CD4-positive, alpha-beta memory T cell (primary cell): ENCODE results near the gene PTCH2. TPM values are rescaled to one million over a fixed set of nuclear protein-coding genes. Genes with fewer than 3 reads are reported as not detected.
"Not testable (repeated sequence)": the region's sequence is repeated elsewhere in the genome, so short reads cannot be mapped to it uniquely, and the experiment has no call there.

Source experiments
- CTCF ChIA-PET: fragments of 350-600 bp; sonication (Branson Sonifier 250); formaldehyde crosslinking; loops from one replicate; lab custom pipeline; 2021; ENCODE audit warnings: inconsistent platforms; ENCODE audit not compliant: partially characterized antibody; lab: Charles Lee
- POLR2A ChIA-PET: fragments of 350-600 bp; sonication (Branson Sonifier 250); formaldehyde crosslinking; loops from one replicate; lab custom pipeline; 2021; ENCODE audit not compliant: partially characterized antibody; lab: Charles Lee
- DNase-seq, 5 donors: peaks; one replicate each; pipeline versions ENCODE4 v3.0.0 to v3.0.0-alpha.2; 2020 to 2022; ENCODE audit warnings: mixed read lengths in 1 of 5
- H3K27ac ChIP-seq: one replicate; pipeline ENCODE4 v1.7.0; 2013; ENCODE audit warnings: low read depth, low read length
- H3K27me3 ChIP-seq: 2 replicates; pipeline ENCODE4 v1.7.0; 2013; ENCODE audit warnings: mild to moderate bottlenecking, low read length, moderate library complexity; ENCODE audit not compliant: insufficient read depth
- H3K36me3 ChIP-seq: 2 replicates; pipeline ENCODE4 v1.7.0; 2013; ENCODE audit warnings: mild to moderate bottlenecking, low read length, moderate library complexity; ENCODE audit not compliant: insufficient read depth
- H3K4me1 ChIP-seq: 2 replicates; pipeline ENCODE4 v1.7.0; 2013; ENCODE audit warnings: mild to moderate bottlenecking, low read length, moderate library complexity; ENCODE audit not compliant: insufficient read depth
- H3K4me3 ChIP-seq, 2 donors: one replicate each; pipeline ENCODE4 v1.7.0; 2013; ENCODE audit warnings: low read length in 2 of 2, mild to moderate bottlenecking in 1 of 2
- H3K9me3 ChIP-seq, 2 donors: one replicate each; pipeline ENCODE4 v1.7.0; 2013; ENCODE audit warnings: low read length in 2 of 2, control low read depth in 1 of 2; ENCODE audit not compliant: control insufficient read depth in 1 of 2
- H3K27ac Mint-ChIP-seq, 7 donors: one replicate each; pipeline ENCODE4 v1.8.0; 2020 to 2021; ENCODE audit warnings: mixed read lengths in 7 of 7, mild to moderate bottlenecking in 6 of 7, inconsistent platforms in 3 of 7, moderate library complexity in 3 of 7
- H3K27me3 Mint-ChIP-seq, 2 donors: one replicate each; pipeline ENCODE4 v1.8.0; 2020 to 2021; ENCODE audit warnings: mixed read lengths in 2 of 2
- H3K36me3 Mint-ChIP-seq, 2 donors: one replicate each; pipeline ENCODE4 v1.8.0; 2020 to 2021; ENCODE audit warnings: mixed read lengths in 2 of 2, inconsistent platforms in 1 of 2, mild to moderate bottlenecking in 1 of 2
- H3K4me1 Mint-ChIP-seq, 4 donors: one replicate each; pipeline ENCODE4 v1.8.0; 2020 to 2021; ENCODE audit warnings: mixed read lengths in 4 of 4, mild to moderate bottlenecking in 1 of 4
- H3K4me3 Mint-ChIP-seq, 8 donors: one replicate each; pipeline ENCODE4 v1.8.0; 2020 to 2021; ENCODE audit warnings: mixed read lengths in 8 of 8, mild to moderate bottlenecking in 7 of 8, moderate library complexity in 6 of 8, inconsistent platforms in 3 of 8
- H3K9me3 Mint-ChIP-seq, 8 donors: one replicate each; pipeline ENCODE4 v1.8.0; 2020 to 2021; ENCODE audit warnings: mixed read lengths in 8 of 8, mild to moderate bottlenecking in 5 of 8, inconsistent platforms in 3 of 8, moderate library complexity in 1 of 8
- intact Hi-C: fragments of 100-400 bp; cut with micrococcal nuclease; formaldehyde crosslinking; loops from one replicate; pipeline ENCODE4 v1.15.1; 2023
- polyA plus RNA-seq, 2 donors: library from polyadenylated mRNA; unstranded; fragments of 300-500 nt; fragmentation: Illumina TruSeq; gene quantifications; one replicate each; pipeline ENCODE4 v1.2.3, GENCODE V29; 2021
- total RNA-seq, 2 experiments: library from RNA; stranded (reverse); gene quantifications; one replicate each; pipeline ENCODE4 v1.2.3, GENCODE V29; 2021

Gene PTCH2
- total and polyA plus RNA-seq, 4 experiments from 2014 or later = 0.20 to 1.4 (median 1.3) TPM; not detected in 1

DNA sequence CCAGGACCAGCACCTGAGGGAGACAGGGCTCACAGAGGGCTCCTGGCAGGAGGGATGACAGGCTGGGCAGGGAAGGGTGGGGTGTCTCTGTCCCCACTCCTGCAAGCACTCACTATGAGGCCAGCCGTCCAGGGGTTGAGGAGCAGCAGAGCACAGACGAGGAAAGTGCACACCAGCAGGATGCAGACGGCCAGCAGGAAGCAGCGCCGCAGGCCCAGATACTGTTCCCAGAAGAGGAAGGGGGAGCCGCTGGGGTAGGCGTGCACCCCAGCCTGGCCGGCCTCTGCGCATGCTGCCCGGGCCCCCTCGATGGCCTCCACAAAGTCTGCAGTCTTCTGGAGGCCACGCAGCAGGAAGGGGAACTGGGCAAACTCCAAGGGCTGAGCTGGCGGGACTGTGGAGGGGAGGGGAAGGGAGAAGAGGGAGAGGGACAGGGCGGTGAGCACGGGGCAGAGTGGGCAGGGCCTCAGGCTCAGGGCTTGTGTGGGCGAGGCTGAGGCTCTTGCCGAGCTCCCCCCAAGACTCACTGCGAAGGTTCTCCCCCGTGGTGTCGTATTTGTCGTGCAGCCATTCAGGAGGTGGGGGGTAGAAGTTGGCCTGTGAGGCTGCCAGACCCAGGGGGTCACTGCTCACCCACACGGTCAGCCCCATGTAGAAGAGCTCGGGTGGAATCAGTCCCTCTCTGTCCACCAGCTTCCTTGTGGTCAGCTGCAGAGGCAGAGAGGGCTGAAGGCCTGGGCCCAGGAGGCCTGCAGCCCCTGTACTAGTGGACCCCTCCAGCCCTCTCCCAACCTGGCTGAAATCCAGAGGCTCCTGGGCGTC, 16.5 kb downstream of the PTCH2 start:
- Histone ChIP-seq H3K27ac (no peak overlapping the region), H3K36me3 (no peaks in the 10 kb centered on the region), H3K27me3 (no peaks in the 10 kb centered on the region), H3K9me3 (no peaks in the 10 kb centered on the region), H3K4me3 (no peak overlapping the region), H3K4me1 (no peaks in the 10 kb centered on the region)
- Mint-ChIP-seq H3K9me3 (no peaks in the 10 kb centered on the region), H3K4me3 (no peak overlapping the region), H3K36me3 (no peaks in the 10 kb centered on the region), H3K27me3 (no peaks in the 10 kb centered on the region), H3K4me1 (peaks cover 0 to under 1% (median 0%) of the 10 kb centered on the region in 4 donors), H3K27ac (no peak overlapping the region)
- ChIA-PET POLR2A (interaction anchor here (0.8 to 22.2 kb wide), 2 partner anchors 9 to 22 kb away, joined by 4 to 1564 read pairs; partner anchors contain the start of genes BTBD19, DYNLT4 and PLK3), CTCF (interaction anchor here (1.6 kb wide), 1 partner anchor 9 kb away, joined by 7 read pairs; no protein-coding TSS in a partner anchor)
- no peak for DNase-seq
- intact Hi-C loops = no loop called here

DNA sequence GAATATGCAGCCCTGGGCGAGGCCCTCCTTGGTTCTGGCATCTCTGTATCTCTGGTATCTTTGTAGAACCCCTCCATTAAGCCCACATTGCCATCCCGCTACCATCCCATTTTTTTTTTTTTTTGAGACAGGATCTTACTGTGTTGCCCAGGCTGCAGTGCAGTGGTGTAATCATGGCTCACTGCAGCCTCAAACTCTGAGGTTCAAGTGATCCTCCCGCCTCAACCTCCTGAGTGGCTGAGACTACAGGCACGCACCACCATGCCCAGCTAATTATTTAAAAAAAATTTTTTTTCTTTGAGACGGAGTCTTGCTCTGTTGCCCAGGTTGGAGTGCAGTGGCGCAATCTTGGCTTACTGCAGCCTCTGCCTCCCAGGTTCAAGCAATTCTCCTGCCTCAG, 18.7 kb downstream of the PTCH2 start:
- H3K27me3 Mint-ChIP-seq, H3K27ac ChIP-seq, H3K36me3 ChIP-seq, H3K27ac Mint-ChIP-seq, H3K9me3 Mint-ChIP-seq, intact Hi-C loops, H3K27me3 ChIP-seq, DNase-seq, H3K9me3 ChIP-seq, H3K4me3 Mint-ChIP-seq, H3K4me3 ChIP-seq, H3K36me3 Mint-ChIP-seq: not testable (repeated sequence)
- ChIA-PET CTCF (interaction anchor here (1.7 kb wide), 1 partner anchor 94 kb away, joined by 3 read pairs; the partner anchor contains the start of gene RNU5D-1), POLR2A (interaction anchor here (1.2 to 22.2 kb wide), 3 partner anchors 19 to 187 kb away, joined by 3 to 1564 read pairs (median 49); partner anchors contain the start of genes BTBD19, DYNLT4, HECTD3 and PLK3)
- H3K4me1 ChIP-seq = peaks cover 18% of the 10 kb centered on the region
- peaks cover 7 to 22% (median 13%) of the 10 kb centered on the region in 4 donors for H3K4me1 Mint-ChIP-seq

DNA sequence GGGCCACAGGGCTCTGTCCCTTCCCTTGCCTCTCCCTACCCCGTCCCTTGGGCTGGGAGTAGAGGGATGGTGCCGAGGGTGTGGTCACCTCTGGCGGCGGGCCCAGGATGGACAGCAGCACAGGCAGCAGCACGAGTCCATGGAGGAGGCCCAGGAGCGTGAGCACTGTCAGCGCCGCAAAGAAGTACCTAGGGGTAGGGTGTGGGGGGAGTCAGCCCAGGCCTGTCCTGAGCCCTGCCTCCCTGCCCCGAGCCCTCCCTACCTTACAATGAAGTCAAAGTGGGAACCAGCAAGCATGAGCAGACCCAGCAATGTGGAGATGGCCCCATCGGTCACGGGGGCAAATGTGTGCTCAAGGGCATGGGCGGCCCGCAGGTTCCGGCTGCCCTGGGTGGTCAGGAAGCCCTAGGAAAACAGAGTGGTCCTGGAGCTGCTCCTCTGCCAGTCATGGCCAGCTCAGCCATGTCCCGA, 20.0 kb downstream of the PTCH2 start:
- peak overlapping the region in 3 of 7 donors; percentile 18 to 59 (median 27) for H3K27ac Mint-ChIP-seq
- no peak overlapping the region for H3K4me3 Mint-ChIP-seq
- peaks cover 0 to 5% of the 10 kb centered on the region in 2 donors for H3K36me3 Mint-ChIP-seq

DNA sequence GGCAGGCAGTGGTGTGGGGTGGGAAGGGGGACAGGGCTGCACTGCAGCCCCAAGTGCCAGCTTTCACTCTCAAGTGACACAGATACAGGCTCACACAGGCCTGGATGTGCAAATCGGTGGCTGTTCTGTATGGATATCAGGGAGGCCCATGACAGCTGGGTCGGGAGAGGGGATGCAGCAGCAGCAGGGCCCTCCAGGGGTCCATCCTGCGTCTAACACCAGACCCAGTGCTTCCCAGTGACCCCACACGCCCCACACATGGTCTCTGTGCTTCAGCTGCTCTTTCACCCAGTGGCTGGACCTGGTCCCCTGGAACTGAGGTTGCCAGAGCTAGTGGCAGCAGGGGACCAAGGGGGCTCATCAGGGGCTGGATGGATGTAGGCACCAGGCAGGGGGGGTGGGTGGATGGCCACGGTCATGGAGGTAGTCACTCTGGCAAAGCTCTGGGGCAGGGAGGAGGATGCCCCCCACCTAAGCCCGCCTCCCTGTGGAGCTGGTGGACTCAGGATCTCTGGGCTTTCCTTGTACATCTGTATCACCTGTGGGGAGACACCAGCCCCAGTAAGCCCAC, 20.8 kb downstream of the PTCH2 start:
- peak in 1 of 5 donors; percentile 35 for DNase-seq
- intact Hi-C loops = no loop called here
- CTCF ChIA-PET = interaction anchor here (1.3 to 7.3 kb wide), 5 partner anchors 14 to 670 kb away, joined by 5 to 174 read pairs (median 9); partner anchors contain the start of genes BTBD19, DYNLT4 and PLK3

More for the DNA sequence above, 20.0 kb downstream of the PTCH2 start:
- Mint-ChIP-seq H3K27me3 (no peaks in the 10 kb centered on the region), H3K9me3 (no peaks in the 10 kb centered on the region), H3K4me1 (peaks cover 12 to 36% (median 22%) of the 10 kb centered on the region in 4 donors)
- Histone ChIP-seq H3K4me3 (no peak overlapping the region), H3K27me3 (no peaks in the 10 kb centered on the region), H3K4me1 (peaks cover 29% of the 10 kb centered on the region), H3K27ac (no peak overlapping the region), H3K9me3 (no peaks in the 10 kb centered on the region), H3K36me3 (no peaks in the 10 kb centered on the region)
- intact Hi-C loops = no loop called here
- POLR2A ChIA-PET = interaction anchor here (0.6 to 22.2 kb wide), 6 partner anchors 18 to 189 kb away, joined by 3 to 1564 read pairs (median 62); partner anchors contain the start of genes BTBD19, DYNLT4, HECTD3 and PLK3
- DNase-seq = no peak
- CTCF ChIA-PET = interaction anchor here (1.0 to 7.3 kb wide), 6 partner anchors 9 to 669 kb away, joined by 3 to 174 read pairs (median 8); partner anchors contain the start of genes BTBD19, DYNLT4 and PLK3

DNA sequence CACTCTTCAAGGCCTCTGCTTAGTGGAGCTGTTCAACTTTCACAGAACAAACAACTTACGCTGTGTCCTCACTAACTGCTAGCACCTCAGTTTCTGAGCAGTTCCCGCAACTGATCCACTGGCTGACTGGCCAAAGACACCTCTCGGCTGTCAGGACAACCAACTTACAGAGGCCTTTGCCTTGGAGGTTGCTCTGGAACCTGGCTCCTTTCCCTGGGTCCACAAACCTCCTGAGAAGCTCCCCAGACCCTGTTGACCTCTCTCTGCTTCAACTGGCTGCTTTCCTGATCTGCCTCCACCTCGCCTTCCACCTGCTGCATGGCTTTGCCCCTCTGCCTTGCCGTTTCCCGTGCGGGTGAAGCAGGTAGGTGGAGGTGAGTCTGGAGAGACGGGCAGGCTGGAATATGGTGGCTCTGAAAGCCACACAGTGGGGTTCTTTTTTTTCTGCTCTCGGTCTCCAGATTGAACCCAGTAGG, 21.8 kb downstream of the PTCH2 start:
- Mint-ChIP-seq H3K4me3 (peak overlapping the region; percentile 27 to 96 (median 95)), H3K36me3 (peaks cover 0 to 5% of the 10 kb centered on the region in 2 donors), H3K4me1 (peaks cover 17 to 44% (median 28%) of the 10 kb centered on the region in 4 donors), H3K27ac (peak overlapping the region in 6 of 7 donors; percentile 38 to 100 (median 100)), H3K27me3 (no peaks in the 10 kb centered on the region), H3K9me3 (no peaks in the 10 kb centered on the region)
- intact Hi-C loops = loop anchor here (2.0 kb wide), 1 partner anchor 16 kb away; no protein-coding TSS in a partner anchor
- no peaks in the 10 kb centered on the region for H3K27me3 ChIP-seq
- H3K4me3 ChIP-seq = no peak overlapping the region
- ChIA-PET POLR2A (interaction anchor here (0.6 to 22.2 kb wide), 15 partner anchors 8 to 865 kb away, joined by 3 to 1564 read pairs (median 8); partner anchors contain the start of genes BEST4, BTBD19, DYNLT4 and GPBP1L1), CTCF (interaction anchor here (0.7 to 7.3 kb wide), 7 partner anchors 15 to 484 kb away, joined by 3 to 174 read pairs (median 6); partner anchors contain the start of genes BTBD19, DYNLT4 and PLK3)
- H3K9me3 ChIP-seq = no peaks in the 10 kb centered on the region
- H3K27ac ChIP-seq = no peak overlapping the region
- peaks cover 31% of the 10 kb centered on the region for H3K4me1 ChIP-seq
- DNase-seq = peak in 1 of 5 donors; percentile 23
- no peaks in the 10 kb centered on the region for H3K36me3 ChIP-seq

More for the DNA sequence above, 20.8 kb downstream of the PTCH2 start:
- Histone ChIP-seq H3K9me3 (no peaks in the 10 kb centered on the region), H3K4me3 (no peak overlapping the region), H3K36me3 (no peaks in the 10 kb centered on the region), H3K4me1 (peaks cover 31% of the 10 kb centered on the region), H3K27me3 (no peaks in the 10 kb centered on the region), H3K27ac (no peak overlapping the region)
- peaks cover 17 to 44% (median 28%) of the 10 kb centered on the region in 4 donors for H3K4me1 Mint-ChIP-seq
- POLR2A ChIA-PET = interaction anchor here (1.1 to 22.2 kb wide), 6 partner anchors 13 to 189 kb away, joined by 3 to 1564 read pairs (median 62); partner anchors contain the start of genes BTBD19, DYNLT4, HECTD3 and PLK3
- peak overlapping the region in 1 of 7 donors; percentile 100 for H3K27ac Mint-ChIP-seq
- H3K4me3 Mint-ChIP-seq = no peak overlapping the region
- peaks cover 0 to 5% of the 10 kb centered on the region in 2 donors for H3K36me3 Mint-ChIP-seq
- no peaks in the 10 kb centered on the region for H3K27me3 Mint-ChIP-seq
- H3K9me3 Mint-ChIP-seq = no peaks in the 10 kb centered on the region
